K562 (cell line): Measurements from ENCODE around the gene EIF2S1. TPM values are rescaled to one million over a fixed set of nuclear protein-coding genes. Genes with fewer than 3 reads are reported as not detected.

Experiments
- ATAC-seq: fragments of 200-7000 bp; cut with Tn5 transposase; 3 replicates; pipeline ENCODE4 v1.9.1; 2020; ENCODE audit warnings: moderate library complexity
- BruUV-seq: library from RNA; stranded (reverse); fragments of 400-500 nt; replicated peaks from 2 replicates; lab custom pipeline; 2021; lab: Mats Ljungman, UMichigan
- CTCF ChIA-PET: fragments of 300-600 bp; formaldehyde crosslinking; extraction: SDS; loops from one replicate; lab custom pipeline; 2021; ENCODE audit warnings: low intra/inter-chr PET ratio; lab: Yijun Ruan, JAX
- POLR2A ChIA-PET: fragments of 300-600, 350-650 bp; sonication (Branson Sonifier 250); formaldehyde crosslinking; extraction: SDS; loops from one replicate; lab custom pipeline; 2021; ENCODE audit warnings: antibody characterized with exemption, inconsistent platforms; lab: Yijun Ruan, JAX
- DNase-seq, 4 experiments: peaks; one replicate each; pipeline versions ENCODE4 v3.0.0 to v3.0.0-alpha.2; 2011 to 2018; ENCODE audit warnings: low spot score in 3 of 4, mixed read lengths in 3 of 4; ENCODE audit errors: extremely low read depth in 1 of 4
- FAIRE-seq: peaks from 2 replicates; lab custom pipeline; 2011; peaks lifted over from hg19 to GRCh38; lab: Jason Lieb, UNC
- H2AFZ ChIP-seq: 2 replicates; pipeline ENCODE4 v1.6.0; 2011; ENCODE audit warnings: low read depth, low read length, control low read depth, inconsistent platforms
- H3K27ac ChIP-seq: fragments of 200-600 bp; 3 replicates; pipeline ENCODE4 v1.8.0; 2011; ENCODE audit warnings: low read depth, mild to moderate bottlenecking, control low read depth, inconsistent platforms, low read length, moderate library complexity, mixed read lengths; ENCODE audit errors: extremely low read depth
- H3K27me3 ChIP-seq, 2 experiments: fragments of 300-600 bp in 1 of 2; 2 replicates in 1 of 2; 3 replicates in 1 of 2; pipeline versions ENCODE4 v1.6.0 to v1.8.0; 2011; ENCODE audit warnings: inconsistent platforms in 2 of 2, low read length in 2 of 2, mild to moderate bottlenecking in 1 of 2, mixed read lengths in 1 of 2, moderate library complexity in 1 of 2; ENCODE audit not compliant: control insufficient read depth in 2 of 2, insufficient read depth in 2 of 2
- H3K36me3 ChIP-seq: fragments of 300-600 bp; 3 replicates; pipeline ENCODE4 v1.8.0; 2011; ENCODE audit warnings: mild to moderate bottlenecking, low read length, inconsistent platforms; ENCODE audit not compliant: control insufficient read depth, insufficient read depth
- H3K4me1 ChIP-seq, 2 experiments: fragments of 200-600 bp in 1 of 2; replicated peaks in 1 of 2; 2 replicates in 1 of 2; 3 replicates in 1 of 2; pipeline versions ENCODE4 v1.5.1 to v1.8.0; 2011; ENCODE audit warnings: inconsistent platforms in 2 of 2, low read length in 2 of 2, mild to moderate bottlenecking in 1 of 2, mixed read lengths in 1 of 2, moderate library complexity in 1 of 2; ENCODE audit not compliant: control insufficient read depth in 2 of 2, insufficient read depth in 2 of 2
- H3K4me2 ChIP-seq: 2 replicates; pipeline ENCODE4 v1.6.1; 2011; ENCODE audit warnings: low read length, control low read depth, inconsistent platforms, mixed read lengths; ENCODE audit not compliant: insufficient read depth
- H3K4me3 ChIP-seq: fragments of 200-600 bp; sonication (generic), shearing (Covaris generic); 2 replicates; pipeline ENCODE4 v1.5.1; 2016; ENCODE audit warnings: control low read depth, inconsistent platforms
- H3K79me2 ChIP-seq: fragments of 200-600 bp; 3 replicates; pipeline ENCODE4 v1.8.0; 2011; ENCODE audit warnings: low read length, inconsistent platforms; ENCODE audit not compliant: control insufficient read depth, insufficient read depth
- H3K9ac ChIP-seq, 2 experiments: 2 replicates each; pipeline versions ENCODE4 v1.6.0 to v1.6.1; 2011; ENCODE audit warnings: low read depth in 2 of 2, low read length in 2 of 2, control low read depth in 1 of 2, inconsistent platforms in 1 of 2, mild to moderate bottlenecking in 1 of 2, mixed read lengths in 1 of 2; ENCODE audit not compliant: insufficient read depth in 1 of 2
- H3K9me1 ChIP-seq: one replicate; pipeline ENCODE4 v1.6.0; 2011; ENCODE audit warnings: inconsistent platforms, mild to moderate bottlenecking, low read length, moderate library complexity; ENCODE audit not compliant: control insufficient read depth, insufficient read depth
- H3K9me3 ChIP-seq: replicated peaks from 2 replicates; pipeline ENCODE4 v1.5.1; 2011; ENCODE audit warnings: low read depth, low read length, inconsistent platforms; ENCODE audit not compliant: control insufficient read depth, insufficient read depth
- H4K20me1 ChIP-seq: replicated peaks from 2 replicates; pipeline ENCODE4 v1.6.1; 2011; ENCODE audit warnings: low read length, inconsistent platforms, mixed read lengths; ENCODE audit not compliant: control insufficient read depth, insufficient read depth
- CXXC5 ChIP-seq: fragments of 250-450 bp; sonication (Bioruptor Pico); IDR thresholded peaks from 2 replicates; pipeline ENCODE4 v1.8.0; 2022; ENCODE audit warnings: inconsistent platforms, mild to moderate bottlenecking, moderate library complexity
- DPF2 ChIP-seq: fragments of 450-650 bp; IDR thresholded peaks from 2 replicates; pipeline ENCODE4 v1.6.1; 2016
- E2F5 ChIP-seq: sonication (generic); formaldehyde crosslinking; IDR thresholded peaks from 2 replicates; pipeline ENCODE4 v1.8.0; 2022; ENCODE audit warnings: mild to moderate bottlenecking, missing genetic modification reagents
- HES1 ChIP-seq: fragments of 450-650 bp; IDR thresholded peaks from 2 replicates; pipeline ENCODE4 v1.6.1; 2016; ENCODE audit warnings: low read depth, mild to moderate bottlenecking, moderate library complexity
- HOMEZ ChIP-seq: fragments of 250-450 bp; sonication (Bioruptor Pico); IDR thresholded peaks from 2 replicates; pipeline ENCODE4 v1.4.0; 2020; ENCODE audit warnings: mild to moderate bottlenecking, moderate library complexity
- NFIC ChIP-seq: fragments of 450-650 bp; IDR thresholded peaks from 2 replicates; pipeline ENCODE4 v1.6.1; 2017; ENCODE audit warnings: mild to moderate bottlenecking, inconsistent platforms
- NR2C2 ChIP-seq, 2 experiments: fragments of 200-800 bp in 1 of 2; sonication (Bioruptor generic) in 1 of 2; sonication (generic) in 1 of 2; formaldehyde crosslinking in 1 of 2; IDR thresholded peaks; 2 replicates each; pipeline versions ENCODE4 v1.6.1 to v1.8.0; 2016 to 2022; ENCODE audit warnings: mild to moderate bottlenecking in 1 of 2, missing compliant biosample characterization in 1 of 2, missing genetic modification characterization in 1 of 2, missing genetic modification reagents in 1 of 2
- RFX7 ChIP-seq: fragments of 250-450 bp; sonication (Bioruptor Pico); IDR thresholded peaks from 2 replicates; pipeline ENCODE4 v1.5.1; 2021; ENCODE audit warnings: mild to moderate bottlenecking
- SMC3 ChIP-seq: conservative IDR thresholded peaks from 2 replicates; pipeline ENCODE4 v1.6.1; 2011; ENCODE audit warnings: low read depth, low read length, improper control_type of control experiment; ENCODE audit not compliant: insufficient read depth
- TFAM ChIP-seq: fragments of 250-450 bp; sonication (Bioruptor Pico); conservative IDR thresholded peaks from 2 replicates; pipeline ENCODE4 v1.5.0; 2021; ENCODE audit warnings: mild to moderate bottlenecking, moderate library complexity
- USF2 ChIP-seq: sonication (generic); formaldehyde crosslinking; IDR thresholded peaks from 2 replicates; pipeline ENCODE4 v1.5.0; 2020; ENCODE audit warnings: missing genetic modification reagents
- ZNF274 ChIP-seq: IDR thresholded peaks from 2 replicates; pipeline ENCODE4 v1.6.1; 2011; ENCODE audit warnings: low read depth, mild to moderate bottlenecking, low read length, moderate library complexity, borderline replicate concordance
- ZNF3 ChIP-seq: fragments of 250-450 bp; sonication (Bioruptor Pico); IDR thresholded peaks from 2 replicates; pipeline ENCODE4 v1.5.0; 2021; ENCODE audit warnings: mild to moderate bottlenecking, moderate library complexity
- WGBS: fragments of 100-300 bp; shearing (Covaris generic); methylation state at CpG from one replicate; pipeline ENCODE4 v1.1.6; 2016; ENCODE audit warnings: low coverage, mixed read lengths; ENCODE audit not compliant: insufficient coverage; ENCODE audit errors: missing lambda C conversion rate; 5-methylcytosine and 5-hydroxymethylcytosine counted together
- in situ Hi-C: fragments of 300-500 bp; cut with MboI; formaldehyde crosslinking; loops from 4 replicates; pipeline ENCODE4 v1.15.0; 2018; ENCODE audit warnings: inconsistent platforms, mixed read lengths
- intact Hi-C: fragments of 100-400 bp; cut with micrococcal nuclease; formaldehyde crosslinking; loops from 2 replicates; pipeline ENCODE4 v1.14.2; 2022
- polyA plus RNA-seq, 8 experiments: library from polyadenylated mRNA; depleted of rRNA in 4 of 8; stranded (reverse) in 5 of 8; unstranded in 3 of 8; fragments of >200 nt; fragmentation: Nextera tagmentation in 2 of 8; fragmentation: Illumina TruSeq in 1 of 8; extraction: Ambion mirVana in 2 of 8; extraction: Trizol in 1 of 8; gene quantifications; 2 replicates each; pipeline versions ENCODE4 v1.2.1 to v1.2.3, GENCODE V29; 2011 to 2014; ENCODE audit warnings: inconsistent platforms in 1 of 8, missing spikeins in 1 of 8
- total RNA-seq, 7 experiments: library from RNA; depleted of rRNA in 6 of 7; stranded (reverse); fragments of >200 nt in 6 of 7; fragmentation: Illumina TruSeq in 2 of 7; extraction: Trizol in 2 of 7; gene quantifications; 2 replicates each; pipeline versions ENCODE4 v1.2.1 to v1.2.3, GENCODE V29; 2011 to 2021; ENCODE audit warnings: low replicate concordance in 1 of 7

Gene EIF2S1
- total and polyA plus RNA-seq, 9 of the 15 experiments (the other 6 are each of a cell fraction or from before 2014, with no cell fraction given), result 216 to 1,018 (median 332) TPM

GRCh38 chr14:67365476-67365875, 5.3 kb downstream of the EIF2S1 start (continued):
- TF ChIP-seq HOMEZ (CRISPR knock-in tag) (no peak), NR2C2 (CRISPR knock-in tag; IDR thresholded peaks at IDR 0.05) (no peak), NR2C2 (tag; IDR thresholded peaks at IDR 0.05) (no peak), ZNF274 (no peak), USF2 (CRISPR knock-in tag) (no peak), CXXC5 (no peak), NFIC (no peak)

GRCh38 chr14:67370830-67371229, 10.7 kb downstream of the EIF2S1 start:
- FAIRE-seq (no peak), DNase-seq (no peak), ATAC-seq (no peak)
- H3K9me3 ChIP-seq, result no peaks in the 10 kb centered on the region
- no peak overlapping the region for H3K27ac ChIP-seq
- no peak overlapping the region for H2AFZ ChIP-seq
- no peak for TF ChIP-seq RFX7 (CRISPR knock-in tag)
- TF ChIP-seq ZNF3 (CRISPR knock-in tag), result no peak
- TF ChIP-seq HES1, result no peak
- no peak for TF ChIP-seq TFAM (CRISPR knock-in tag)
- no peak for TF ChIP-seq E2F5 (CRISPR knock-in tag)
- TF ChIP-seq SMC3, result no peak
- no peak for TF ChIP-seq DPF2
- WGBS, result 97% methylated on average over 5 of the region's 5 CpGs
- H3K36me3 ChIP-seq, result peaks cover 91% of the 10 kb centered on the region
- CTCF ChIA-PET, result no interaction called here
- in situ Hi-C loops, result no loop called here
- H4K20me1 ChIP-seq, result no peaks in the 10 kb centered on the region
- H3K79me2 ChIP-seq, result peaks cover 65% of the 10 kb centered on the region
- POLR2A ChIA-PET, result interaction anchor here (0.8 to 1.2 kb wide), 2 partner anchors 15 to 72 kb away, joined by 3 to 5 read pairs; no protein-coding TSS in a partner anchor
- intact Hi-C loops, result no loop called here
- H3K4me2 ChIP-seq, result no peak overlapping the region
- no TSS peak for BruUV-seq
- no peaks in the 10 kb centered on the region for H3K27me3 ChIP-seq
- H3K4me3 ChIP-seq, result no peak overlapping the region
- H3K9ac ChIP-seq, result no peak overlapping the region
- H3K9me1 ChIP-seq, result no peaks in the 10 kb centered on the region
- no peaks in the 10 kb centered on the region; a peak in 1 of 5 replicates for H3K4me1 ChIP-seq
